DMS153 (cell line): ENCODE data around the gene JAM3.

ENCODE experiments used
- DNase-seq: peaks from one replicate; lab custom pipeline; 2025; lab: John Stamatoyannopoulos, UW

The JAM3 gene

DNA sequence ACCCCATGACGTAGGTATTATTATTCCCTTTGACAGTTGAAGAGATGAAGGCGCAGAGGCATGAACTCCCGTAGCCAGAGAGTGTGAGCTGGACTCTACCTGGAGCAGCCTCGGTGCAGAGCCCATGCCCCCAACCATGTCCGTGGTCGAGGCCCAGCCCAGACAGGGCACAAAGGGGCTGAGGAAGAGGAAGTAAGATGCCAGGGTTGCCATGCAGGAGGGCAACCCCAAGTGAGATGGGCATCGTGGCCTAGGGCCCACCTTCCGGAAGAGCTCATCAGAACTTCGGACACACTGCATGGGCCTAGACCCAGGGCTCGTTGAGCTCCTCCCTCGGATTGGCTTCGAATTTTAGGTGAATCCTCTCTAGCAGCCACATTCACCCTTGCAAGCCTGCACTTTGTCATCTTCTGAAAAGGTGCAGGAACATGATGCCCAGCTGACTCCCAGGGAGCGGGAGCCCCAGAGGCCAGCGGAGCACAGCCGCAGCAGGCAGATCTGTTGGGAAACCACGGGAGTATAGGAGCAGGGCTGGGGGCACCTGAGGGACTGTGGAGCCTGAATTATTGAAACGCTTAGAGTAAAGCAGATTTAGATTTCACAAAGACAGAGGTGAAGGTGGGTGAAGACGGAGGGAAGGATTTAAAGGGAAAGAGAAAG, 29.0 kb upstream of the JAM3 start:
- no peak for DNase-seq

DNA sequence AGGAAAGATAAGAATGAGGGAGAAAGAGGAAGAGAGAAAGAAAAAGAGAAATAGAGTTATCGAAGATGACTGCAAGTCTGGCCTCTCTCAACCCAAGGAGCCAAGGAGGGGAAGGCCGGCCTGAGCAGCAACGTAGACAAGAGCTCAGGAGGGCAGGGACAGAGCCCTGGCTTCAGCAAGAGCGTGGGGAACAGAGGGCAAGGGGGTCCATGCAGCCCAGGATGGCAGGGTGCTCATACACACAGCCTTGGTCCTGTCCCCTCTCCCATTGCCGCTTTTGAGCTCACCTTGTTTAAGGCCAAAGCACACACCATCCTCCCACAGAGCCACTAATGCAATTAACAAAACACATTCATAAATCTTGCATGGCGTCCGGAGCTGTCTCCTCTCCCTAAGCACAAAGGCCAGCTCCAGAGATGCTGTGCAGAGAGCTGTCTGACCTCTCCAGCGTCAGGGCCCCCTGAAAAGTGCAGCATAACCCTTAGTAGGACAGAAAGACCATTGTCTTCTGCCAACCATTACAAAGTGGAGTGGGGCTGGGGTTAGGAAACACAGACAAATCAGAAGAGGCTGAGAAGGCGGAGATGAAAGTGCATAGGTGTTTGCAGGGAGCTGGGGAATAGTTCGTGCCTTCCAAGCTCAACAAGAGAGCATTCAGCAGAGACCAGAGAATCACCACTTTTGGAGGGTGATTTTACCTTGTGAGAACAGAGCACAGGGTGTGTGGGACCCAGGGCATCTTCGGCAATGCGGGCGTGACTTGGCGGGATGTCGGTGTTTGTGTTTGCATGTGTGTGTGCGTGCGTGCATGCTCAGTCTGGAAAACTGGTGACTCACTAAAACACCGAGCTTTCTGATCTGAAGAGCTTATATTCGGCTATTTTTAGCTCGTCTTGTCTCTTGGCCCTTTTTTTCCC, 28.2 kb upstream of the JAM3 start:
- DNase-seq, result no peak

DNA sequence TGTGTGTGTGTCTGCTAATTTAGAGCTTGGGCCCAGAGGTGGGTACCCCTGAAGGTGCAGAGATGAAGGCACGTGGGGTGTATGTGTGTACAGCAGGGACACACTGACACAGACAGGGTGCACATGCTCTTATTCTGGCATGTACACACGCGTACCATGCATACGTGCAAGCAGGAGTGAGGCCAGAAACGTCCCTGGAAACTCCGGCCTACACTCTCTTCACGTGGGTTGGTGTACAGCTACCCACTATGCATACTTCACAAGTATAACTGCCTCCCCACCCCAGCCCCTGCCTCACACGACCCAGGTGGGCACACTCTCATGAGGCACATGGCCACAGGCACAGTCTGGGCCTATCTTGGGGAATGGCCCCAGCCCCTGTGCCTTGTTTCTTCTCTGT, 27.5 kb upstream of the JAM3 start:
- no peak for DNase-seq

DNA sequence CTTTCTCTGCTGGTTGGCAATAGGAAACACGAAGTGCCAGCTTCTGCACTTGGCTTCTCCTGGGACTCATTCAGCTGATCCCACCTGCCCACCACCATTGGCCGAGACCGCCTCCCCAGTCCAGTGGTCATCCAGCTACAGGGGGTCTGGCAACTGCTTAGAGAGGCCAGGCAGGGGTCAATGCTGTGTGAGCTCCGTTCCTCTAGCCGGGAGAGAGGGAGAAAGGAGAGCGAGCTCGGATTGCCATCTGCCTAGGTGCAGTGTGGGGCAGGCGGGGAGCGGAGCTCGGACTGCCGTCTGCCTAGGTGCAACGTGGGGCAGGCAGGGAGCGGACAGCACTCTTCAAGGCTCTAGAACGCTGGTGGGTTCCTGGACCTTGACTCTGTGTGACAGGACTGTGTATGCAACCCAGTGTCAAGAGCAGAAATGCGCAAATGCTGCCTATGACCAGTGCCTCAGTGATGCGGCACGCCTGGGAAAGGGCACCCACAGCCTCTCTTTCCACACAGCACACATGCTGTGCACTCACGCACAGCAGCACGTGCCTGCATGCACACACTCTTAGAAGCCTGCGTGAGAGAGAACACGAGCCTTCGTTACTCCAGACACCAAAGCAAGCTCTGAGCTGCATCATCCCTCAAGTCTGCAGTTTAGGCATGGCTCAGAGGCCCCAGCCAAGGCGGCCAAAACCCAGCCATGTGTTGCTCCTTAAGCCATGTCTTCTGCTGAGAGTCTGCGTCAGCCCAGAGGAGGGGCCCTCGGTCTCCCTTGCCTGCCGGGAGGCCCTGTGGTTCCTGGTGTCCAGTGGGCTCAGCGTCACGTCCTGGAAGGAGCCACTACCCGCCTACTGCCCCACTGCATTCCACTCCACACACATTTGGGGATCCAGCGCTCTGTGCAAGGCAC, 26.8 kb upstream of the JAM3 start:
- no peak for DNase-seq

DNA sequence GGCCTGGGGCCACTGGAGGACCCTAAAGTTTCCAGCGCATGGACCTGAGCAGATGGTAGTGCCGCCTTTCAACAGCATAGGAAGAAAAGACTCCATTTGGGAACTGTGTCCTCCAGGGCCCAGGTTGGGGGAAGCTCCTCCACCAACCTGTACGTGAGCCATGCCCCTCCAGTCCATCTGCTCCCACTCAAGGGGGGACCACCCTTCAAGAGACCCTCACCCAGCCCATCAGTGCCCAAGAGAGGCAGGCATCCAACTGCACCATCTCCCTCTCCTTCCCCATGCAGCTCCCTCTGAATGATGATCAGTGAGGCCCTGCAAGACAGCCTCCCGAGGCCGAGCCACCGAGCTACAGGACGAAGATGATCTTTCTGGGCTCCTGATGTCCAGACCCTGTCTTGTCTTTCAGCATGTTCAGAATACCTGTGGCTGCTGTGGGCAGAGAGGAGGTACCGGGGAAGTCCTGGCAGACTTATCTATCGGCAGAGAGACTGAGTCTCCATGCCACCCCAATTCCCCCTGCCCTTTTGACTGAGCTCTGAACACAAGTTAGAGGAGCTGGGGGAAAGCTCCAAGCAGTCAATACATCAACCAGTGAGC, 25.0 kb upstream of the JAM3 start:
- no peak for DNase-seq

DNA sequence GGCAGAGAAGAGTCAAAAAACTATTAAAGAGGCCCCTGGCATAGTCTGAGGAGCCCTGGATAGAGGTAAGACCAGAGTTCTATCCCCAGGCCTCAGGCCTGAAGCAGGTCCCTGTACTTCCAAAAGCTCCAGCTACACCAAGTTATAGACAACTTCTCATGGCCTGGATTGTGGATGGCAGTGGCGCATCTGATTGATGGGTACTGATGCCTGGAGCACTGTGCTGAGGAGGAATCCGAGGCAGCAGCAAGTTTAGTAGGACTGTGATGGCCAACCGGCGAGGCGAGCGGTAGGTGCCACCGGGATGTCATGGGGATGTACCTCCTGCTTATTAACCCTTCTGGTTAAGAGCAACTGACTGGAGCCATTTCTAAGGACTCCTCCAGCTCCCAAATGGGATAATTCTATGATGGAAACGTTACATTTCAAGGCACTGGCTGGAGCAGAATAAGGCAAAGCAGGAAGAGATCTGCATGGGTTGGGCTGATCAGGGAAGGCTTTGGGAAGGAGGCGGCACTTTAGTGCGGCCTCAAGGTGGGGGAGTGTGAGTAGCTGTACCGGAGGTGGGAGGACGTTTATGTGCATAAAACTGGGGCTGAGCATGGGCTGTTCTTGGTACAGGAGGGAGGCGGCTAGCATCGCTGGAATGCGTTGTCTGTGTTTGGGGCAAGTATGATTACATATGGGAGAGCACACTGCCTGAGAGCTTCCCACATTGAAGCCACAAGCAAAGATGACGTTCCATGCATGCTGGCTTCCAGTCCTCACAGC, 24.2 kb upstream of the JAM3 start:
- DNase-seq, result no peak

DNA sequence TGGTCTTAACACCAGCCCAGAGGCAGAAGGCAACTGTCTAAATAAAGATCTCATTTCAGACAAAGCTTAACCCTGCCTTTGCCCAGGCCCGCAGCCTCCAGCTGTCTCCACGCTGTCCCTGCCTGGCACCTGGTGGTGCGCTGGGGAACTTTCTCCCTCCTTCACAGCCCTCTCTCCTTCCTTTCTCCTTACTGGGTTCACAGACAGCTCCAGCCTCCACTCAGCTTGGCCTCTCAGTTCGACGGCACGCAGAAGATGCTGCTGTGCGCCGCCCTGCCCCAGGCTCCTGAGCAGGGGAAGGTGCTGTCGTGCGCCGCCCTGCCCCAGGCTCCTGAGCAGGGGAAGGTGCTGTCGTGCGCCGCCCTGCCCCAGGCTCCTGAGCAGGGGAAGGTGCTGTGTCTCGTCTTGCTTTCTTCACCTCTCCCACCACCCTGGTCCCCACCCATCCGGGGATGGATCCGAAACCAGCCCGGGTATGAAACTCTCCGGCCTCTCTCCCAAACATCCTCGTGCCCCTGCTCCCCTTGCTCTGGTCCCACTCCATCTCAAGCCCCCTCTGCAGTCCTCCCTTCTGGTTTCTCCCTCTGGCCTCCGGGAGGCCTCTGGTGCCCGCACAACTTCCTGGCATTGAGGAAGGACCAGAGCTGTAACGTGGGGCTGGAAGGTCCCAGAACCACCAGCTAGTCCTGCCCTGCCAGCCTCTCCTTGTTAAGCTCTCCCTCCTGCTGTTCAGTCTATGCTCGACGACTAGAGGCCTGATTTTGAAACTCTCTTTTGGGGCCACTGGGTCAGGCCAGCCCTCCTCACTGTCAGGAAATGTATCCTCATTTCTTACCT, 22.9 kb upstream of the JAM3 start:
- DNase-seq, result peak; percentile 52

DNA sequence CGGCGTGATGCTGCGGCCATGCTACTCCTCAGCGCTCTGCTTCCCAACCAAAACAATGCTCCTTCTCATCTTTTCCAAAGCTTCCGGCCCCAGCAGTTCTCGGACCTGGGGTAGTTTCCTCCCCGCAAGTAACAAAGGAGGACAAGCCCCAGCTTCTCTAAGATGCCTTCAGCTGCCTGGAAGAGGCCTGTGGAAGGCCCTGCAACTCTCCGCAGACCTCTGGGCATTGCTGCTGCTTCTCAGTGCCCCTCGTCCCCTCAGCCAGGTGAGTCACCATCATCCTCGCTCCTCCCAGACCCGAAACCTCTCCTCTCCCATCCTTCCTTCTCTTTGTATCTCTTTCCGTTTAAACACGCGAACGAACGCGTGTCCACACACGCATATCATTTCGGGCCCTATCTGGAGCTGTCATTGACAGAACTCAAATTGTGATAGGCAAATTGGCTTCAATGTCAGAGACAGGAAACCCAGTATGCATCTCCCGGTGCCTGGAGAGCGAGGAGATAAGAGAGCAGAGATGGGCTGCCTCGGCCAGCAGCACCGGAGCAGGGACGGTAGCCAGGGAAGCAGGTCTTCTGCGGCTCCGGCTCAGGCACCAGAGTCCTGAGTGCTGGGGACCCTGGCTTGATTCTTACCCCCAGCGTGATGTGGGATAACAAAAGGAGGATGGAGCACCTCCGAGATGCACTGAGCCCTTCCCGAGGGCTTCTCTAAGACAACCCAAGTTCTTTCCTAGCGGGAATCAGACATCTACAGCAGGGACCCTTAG, 22.0 kb upstream of the JAM3 start:
- no peak for DNase-seq

DNA sequence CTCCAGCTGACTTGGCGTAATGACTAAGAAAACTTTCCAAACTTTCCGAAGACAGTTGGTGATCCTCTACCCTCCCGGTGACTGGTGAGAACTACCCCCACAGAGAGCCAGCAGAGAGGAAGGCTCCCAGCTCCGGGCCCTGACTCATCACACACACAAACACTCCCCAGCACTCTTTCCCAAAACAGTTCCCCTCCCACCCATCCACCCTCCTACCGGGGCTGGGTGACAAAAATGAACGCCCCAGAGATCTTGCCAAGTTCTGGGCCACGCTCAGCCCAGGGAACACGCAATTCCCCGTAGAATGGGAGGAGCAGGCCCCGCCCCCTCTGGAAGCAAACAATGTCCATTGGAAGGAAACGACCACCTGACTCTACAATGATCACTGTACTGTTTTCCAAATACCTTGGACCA, 21.3 kb upstream of the JAM3 start:
- DNase-seq, result no peak

DNA sequence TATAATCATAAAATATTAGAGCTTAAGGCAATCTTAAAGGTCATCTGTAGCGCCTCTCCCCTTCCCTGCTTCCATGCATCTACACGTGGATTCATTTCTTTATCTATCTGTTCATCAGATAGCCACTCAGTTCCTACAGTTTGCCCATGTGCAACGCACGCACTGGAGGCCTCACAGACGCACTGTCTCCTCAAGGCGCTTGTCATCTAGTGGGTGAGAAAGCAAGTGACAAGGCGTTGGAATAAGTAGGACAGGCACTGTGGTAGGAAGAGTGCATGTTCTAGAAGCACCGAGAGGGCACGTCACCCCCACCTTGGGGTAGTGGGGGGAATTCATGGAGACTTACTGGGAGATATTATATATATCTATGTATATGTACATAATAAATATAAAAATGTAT, 20.8 kb upstream of the JAM3 start:
- DNase-seq, result no peak

DNA sequence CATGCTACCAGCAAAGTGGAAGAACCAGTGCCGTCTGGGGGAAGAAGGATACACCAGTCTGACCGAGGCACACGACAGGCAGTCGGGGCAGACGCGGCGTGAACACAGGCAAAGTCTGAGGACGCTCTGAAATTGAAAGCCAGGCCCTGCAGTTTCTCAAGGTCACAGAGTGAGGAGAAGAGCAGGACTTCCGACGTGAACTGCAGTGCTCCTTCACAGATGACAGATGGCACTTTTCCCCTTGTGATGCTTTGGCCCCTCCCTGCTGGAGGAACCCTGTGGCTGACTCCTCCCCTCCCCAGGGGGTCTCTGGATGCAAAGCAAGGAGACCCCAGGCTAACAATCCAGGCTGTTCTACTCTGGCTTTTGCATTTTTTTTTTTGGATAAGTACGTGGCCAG, 19.6 kb upstream of the JAM3 start:
- no peak for DNase-seq

DNA sequence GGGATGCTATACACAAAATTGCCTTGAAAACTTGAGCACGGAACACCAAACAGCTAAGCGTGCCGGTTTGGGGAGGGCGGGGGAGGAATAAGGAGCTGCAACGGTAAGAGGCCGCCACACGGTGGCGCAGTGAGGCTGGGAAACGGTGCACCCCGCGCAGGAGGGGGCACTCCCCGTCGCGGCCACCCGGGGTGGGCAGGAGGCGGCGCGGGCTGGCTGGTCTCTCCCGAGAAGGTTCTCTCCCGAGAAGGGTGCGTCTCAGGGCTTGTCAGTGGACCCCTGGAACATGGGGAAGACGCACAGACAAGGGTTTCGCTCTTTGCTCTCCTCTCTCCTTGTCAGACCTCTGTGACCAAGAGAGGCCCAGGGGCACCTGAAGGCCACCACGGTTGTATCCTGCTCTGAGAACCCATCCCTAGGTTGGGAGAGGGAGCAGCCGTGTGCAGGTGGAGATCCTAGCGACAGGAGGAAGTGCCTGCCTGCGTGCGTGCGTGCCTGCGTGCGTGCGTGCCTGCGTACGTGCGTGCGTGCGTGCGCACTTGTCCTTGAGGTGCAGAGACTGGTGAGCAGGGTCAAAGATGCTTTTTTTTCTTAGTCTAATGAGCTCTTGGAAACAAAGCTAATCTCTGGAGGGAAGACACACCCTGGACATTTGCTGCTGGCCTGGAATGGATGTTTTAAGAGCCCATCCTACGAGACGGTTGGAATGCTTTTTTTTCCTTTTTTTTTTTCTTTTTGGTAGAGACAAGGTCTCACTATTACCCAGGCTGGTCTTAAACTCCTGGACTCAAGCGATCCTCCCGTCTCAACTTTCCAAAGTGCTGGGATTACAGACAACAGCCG, 18.1 kb upstream of the JAM3 start:
- DNase-seq, result peak; percentile 73

DNA sequence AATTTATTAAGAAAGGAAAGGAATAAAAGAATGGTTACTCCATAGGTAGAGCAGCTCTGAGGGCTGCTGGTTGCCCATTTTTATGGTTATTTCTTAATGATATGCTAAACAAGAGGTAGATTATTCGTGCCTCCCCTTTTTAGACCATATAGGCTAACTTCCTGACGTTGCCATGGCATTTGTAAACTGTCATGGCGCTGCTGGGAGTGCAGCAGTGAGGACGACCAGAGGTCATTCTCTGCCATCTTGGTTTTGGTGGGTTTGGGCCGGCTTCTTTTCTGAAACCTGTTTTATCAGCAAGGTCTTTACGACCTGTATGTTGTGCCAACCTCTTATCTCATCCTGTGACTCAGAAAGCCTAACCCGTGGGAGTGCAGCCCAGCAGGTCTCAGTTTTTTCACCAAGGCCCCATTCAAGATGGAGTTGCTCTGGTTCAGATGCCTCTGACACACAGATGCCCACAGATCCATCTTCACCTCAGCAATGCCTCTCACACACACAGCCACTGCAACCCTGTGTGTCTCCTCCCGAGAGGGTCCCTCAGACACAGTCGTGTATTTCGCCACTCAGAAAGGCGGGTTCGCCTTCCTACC, 16.4 kb upstream of the JAM3 start:
- no peak for DNase-seq

DNA sequence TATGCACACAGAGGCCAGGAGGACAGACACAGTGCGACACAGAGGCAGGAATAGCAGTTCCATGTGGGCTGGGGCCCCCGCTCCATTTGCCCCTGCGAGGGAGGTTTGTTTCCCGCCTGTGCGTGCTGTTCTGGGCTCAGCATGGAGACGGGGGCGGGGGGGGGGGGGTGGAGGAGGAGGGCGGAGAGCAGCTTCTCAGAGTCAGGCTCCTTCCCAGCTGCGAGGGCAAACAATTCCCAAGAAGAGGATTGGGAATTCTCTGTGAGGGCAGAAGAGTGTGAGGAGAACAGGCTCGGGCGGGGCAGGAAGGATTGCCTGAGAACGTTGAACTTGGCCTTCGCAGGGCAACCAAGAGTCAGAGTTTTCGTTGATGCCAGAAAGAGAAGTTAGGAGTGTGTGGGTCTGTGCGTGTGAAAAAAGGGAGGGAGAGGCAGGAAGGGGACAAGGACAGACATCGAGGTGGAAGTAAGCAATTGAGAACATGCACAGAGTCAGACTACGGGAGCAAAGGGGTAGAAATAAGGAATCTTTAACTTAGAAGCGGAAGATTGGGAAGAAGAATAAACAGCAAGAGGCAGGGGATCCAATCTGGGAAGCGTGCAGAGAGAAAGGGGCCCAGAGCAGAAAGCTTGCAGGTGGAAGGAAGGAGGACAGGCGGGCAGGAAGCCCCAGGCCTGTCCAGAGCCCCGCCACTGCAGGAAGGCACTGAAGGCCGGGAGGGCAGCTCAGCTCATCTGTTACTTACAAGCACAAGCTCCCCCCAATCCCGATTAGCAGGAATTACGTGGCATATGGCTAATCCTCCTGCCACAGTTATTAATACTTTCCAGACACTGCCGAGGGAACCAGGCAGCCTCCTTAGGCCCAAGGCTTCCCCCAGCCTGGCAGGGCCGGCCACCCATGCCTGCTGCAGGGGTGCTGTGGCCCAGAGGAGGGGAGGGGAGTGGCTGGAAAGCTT, 15.6 kb upstream of the JAM3 start:
- no peak for DNase-seq

DNA sequence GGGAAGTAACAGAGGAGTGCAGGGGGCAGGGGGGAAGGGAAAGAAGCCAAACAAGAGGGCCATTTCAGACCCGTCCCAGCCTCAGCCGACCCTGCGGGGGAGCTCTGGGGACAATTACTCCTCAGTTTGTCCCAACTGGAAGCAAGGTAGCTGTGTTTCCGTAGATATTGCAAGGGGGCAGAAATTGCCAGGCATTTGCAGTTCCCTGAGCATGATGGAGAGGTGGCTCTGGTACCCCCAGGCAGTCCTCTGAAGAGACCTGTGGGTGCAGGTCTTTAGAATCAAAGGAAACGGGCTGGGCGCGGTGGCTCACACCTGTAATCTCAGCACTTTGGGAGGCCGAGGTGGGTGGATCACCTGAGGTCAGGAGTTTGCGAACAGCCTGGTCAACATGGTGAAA, 13.8 kb upstream of the JAM3 start:
- no peak for DNase-seq

DNA sequence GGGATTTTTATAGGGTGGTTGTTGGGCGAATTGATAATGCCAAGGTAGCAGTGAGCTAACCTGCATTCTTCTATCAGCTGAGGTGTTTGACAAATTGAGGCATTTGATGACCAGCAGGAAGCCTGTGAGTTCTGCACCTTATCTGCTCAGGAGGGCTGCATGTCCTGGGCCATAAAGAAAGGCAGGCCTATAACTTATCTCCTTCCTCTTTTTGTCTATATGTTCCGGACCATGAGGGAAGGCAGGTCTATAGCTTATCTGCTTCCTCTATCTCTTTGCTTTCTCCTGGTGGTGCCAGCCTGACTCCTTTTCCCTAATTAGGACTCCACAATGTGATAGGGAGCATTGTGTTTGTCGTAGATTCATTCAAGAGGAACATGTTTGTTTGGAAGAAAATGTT, 8.6 kb upstream of the JAM3 start:
- DNase-seq, result no peak
